Measurements from ENCODE around the gene DDX43. TPM values are rescaled to one million over a fixed set of nuclear protein-coding genes. Genes with fewer than 3 reads are reported as not detected.

Gene DDX43

Small RNA genes within 50 kb of the gene (small RNA-seq; reads per million reads assigned to genes)
- gene RNU6-975P (ENCODE audit: insufficient read depth) (not detected), gene RPL39P3 (ENCODE audit: insufficient read depth) (not detected)
